ENCODE measurements around the gene RPS19.
"Not testable (repeated sequence)": the region's sequence is repeated elsewhere in the genome, so short reads cannot be mapped to it uniquely, and the experiment has no call there.

The RPS19 gene

DNA sequence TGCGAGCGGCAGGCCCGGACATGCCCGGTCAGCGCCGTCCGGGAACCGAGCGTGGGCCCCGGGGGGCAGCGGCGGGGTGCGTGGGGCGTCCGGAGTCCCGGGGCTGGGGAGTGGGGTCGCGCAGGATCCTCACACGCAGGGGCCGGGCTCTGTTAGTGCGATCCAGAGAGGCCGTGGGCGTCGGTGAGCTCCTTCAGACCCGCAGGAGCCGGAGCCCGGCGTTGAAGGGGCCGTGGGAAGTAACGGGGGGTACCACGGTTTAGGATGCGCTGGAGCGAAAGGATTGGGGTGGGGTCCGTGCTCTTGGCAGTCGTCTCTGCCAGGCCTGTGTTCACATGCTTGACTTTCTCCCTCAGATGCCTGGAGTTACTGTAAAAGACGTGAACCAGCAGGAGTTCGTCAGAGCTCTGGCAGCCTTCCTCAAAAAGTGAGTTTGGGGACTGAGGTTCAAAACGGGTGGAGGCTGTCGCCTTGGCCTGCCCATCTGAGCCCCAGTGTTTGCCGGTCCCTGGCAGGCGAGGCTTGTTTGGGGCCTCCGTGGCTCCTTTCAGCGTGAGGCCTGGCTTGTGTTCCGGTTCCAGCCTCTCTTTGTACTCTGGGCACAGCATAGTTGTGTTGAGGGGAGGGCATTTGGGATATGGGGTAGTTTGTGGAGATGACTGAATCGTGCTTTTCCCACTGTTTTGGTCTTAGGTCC, 512 bp downstream of the RPS19 start:
- peak in 1 of 58 donors; percentile 14 for DNase-seq

DNA sequence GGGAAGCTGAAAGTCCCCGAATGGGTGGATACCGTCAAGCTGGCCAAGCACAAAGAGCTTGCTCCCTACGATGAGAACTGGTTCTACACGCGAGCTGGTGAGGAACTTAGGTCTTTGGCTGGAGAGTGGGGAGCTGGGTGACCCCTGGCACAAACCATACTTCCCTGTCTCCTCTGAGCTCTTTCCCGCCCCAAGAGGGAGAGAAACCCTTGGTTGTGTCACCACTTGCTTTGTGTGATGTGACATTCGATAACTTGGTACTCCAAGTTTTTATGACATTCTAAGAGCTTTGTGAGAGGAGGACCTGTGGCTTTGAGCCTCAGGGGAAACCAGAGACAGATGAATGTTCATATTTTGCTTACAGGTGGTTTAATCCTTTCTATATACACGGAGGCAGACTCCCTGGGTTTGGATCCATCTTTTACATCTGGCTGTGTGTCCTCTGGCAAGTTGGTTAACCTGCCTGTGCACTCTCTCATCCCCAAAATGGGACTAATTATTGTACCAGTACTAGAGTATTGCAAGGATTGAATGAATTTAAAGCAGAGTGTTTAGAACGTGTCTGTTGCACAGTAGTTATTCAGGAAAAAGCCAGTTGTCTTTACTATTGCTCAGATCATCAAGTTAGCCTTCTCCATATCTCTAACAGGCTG, 1.2 kb downstream of the RPS19 start:
- no peak for DNase-seq

DNA sequence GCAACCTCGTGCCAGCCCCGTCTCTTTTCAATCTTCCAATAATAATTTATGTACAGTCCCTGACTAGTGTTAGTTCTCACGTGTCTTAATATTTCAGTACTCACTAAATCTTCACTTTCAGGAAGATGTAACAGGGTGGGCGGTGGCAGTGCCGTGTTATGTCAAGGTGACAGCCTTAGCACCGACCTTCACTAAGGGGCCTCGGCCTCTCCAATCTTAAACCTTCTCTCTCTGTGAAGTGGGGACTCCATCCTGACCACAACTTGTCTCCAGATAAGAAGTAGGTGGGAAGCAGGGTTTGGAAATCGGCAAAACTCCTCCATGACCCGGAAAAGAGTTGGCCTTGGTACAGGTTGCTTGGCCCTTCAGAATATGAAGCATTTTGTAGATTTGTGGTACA, 1.8 kb downstream of the RPS19 start:
- no peak for DNase-seq

GRCh38 chr19:41862445-41862986, 2.5 kb downstream of the RPS19 start:
- no peak for DNase-seq

- no peak for DNase-seq
These were observed 3.3 kb downstream of the RPS19 start for GRCh38 chr19:41863209-41863931.

- no peak for DNase-seq
These were observed 4.3 kb downstream of the RPS19 start for GRCh38 chr19:41864374-41864773.

DNA sequence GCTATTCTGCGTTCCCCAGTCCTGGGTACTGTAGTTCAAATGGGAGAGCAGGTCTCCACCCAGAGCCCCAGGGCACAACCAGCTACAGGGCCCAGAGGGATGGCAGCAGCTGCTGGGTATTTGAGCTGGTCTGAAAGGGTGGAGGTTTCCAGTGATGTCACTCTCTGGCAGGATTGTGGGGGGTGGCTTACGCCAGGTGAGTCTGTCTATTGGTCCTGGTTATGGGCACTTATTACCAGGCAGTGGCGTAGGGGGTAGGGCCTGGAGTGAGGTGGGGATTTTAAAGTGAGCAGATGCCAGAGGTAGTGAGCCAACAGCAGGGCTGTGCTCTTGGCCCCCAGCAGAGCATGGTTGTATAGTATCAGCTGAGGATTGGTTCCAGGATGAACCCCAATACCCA, 6.2 kb downstream of the RPS19 start:
- no peak for DNase-seq

GRCh38 chr19:41868120-41868988, 8.3 kb downstream of the RPS19 start:
- no peak for DNase-seq

- DNase-seq = no peak
These were observed 8.9 kb downstream of the RPS19 start for GRCh38 chr19:41868989-41869300.

GRCh38 chr19:41869374-41869955, 9.4 kb downstream of the RPS19 start:
- DNase-seq = no peak

DNA sequence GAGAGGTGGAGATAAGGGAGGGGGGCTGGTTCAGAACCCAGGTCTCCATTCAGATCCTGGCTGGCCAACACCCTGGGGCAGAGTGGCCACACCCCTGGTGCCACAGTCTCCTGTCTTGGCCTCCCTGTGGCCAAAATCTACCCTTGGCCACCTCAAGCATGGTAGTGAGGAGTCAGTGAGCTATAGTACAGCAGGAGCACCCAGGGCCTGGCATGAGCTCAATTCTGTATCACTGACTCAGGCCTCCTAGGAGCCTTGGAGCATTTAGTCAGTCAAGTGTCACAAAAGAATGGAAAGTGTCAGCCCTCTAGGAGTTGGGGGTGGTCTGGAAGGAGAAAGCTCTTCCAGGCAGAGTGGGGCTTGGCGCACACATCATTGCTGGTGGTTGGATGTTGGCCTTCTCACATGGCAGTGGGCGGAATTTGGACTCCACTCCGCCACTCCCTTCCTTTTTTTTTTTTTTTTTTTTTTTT, 10.4 kb downstream of the RPS19 start:
- no peak for DNase-seq

DNA sequence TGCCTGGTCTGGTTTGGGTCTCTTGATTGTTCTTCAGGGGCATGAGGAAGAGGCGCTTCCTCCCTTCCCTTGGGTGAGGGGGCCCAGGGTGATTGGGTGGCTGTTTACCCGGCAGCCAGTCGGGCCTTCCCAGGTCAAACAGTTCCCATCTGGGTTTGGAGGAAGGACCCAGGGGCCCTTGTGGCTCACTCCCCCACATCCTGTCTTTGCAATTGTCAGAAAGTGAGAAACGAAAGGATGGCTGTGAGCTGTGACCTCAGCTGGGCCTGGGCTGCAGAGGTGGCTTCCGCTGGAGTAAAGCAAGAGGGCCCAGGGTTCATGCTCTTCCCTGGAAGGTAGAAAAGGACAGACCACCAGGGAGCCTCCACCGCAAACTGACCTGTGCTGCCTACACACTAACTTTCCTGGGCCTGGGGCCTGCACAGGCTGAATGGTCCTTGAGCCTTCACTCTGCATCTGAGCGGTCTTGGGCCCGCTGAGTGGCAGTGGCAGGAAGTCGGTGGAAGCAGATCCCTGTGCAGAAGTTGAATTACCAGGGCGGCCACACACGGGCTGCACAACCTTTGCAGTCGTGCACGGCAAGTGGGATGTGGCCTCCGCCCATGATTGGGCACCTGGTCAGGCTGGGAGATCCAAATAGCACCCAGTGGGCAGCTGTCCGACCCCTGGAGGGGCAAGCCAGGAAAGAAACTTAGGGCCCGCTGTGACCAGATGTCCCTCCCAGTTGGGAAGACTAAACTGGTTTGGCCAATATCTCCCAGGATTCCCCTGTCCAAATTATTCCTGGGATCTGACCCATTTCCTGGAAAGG, 11.7 kb downstream of the RPS19 start:
- peak in 3 of 58 donors; percentile 2 to 22 (median 9) for DNase-seq

- DNase-seq = no peak
These were observed 12.3 kb downstream of the RPS19 start for GRCh38 chr19:41872384-41872774.

- peak in 42 of 58 donors; percentile 3 to 71 (median 28) for DNase-seq
These were observed 13.0 kb downstream of the RPS19 start for GRCh38 chr19:41872775-41873647.

GRCh38 chr19:41875973-41876372, 15.9 kb downstream of the RPS19 start:
- not testable (repeated sequence) for DNase-seq

- DNase-seq = no peak
These were observed 17.1 kb downstream of the RPS19 start, which contains the start of gene CD79A for GRCh38 chr19:41876847-41877832. TSS of gene CD79A (plus strand) at chr19:41877279. CDS start at chr19:41877305, 26 bp downstream.

All from anterior cingulate cortex (tissue), 58 donors.